ENCODE results near the gene FSTL5. TPM values are rescaled to one million over a fixed set of nuclear protein-coding genes. Genes with fewer than 3 reads are reported as not detected.

FSTL5 gene
- total RNA-seq, 1 donor from 2014 or later, result not detected

- H3K27me3 Mint-ChIP-seq (ENCODE audit: low read depth), result no peaks in the 10 kb centered on the region
Observed at GRCh38 chr4:161554372-161554990, 609.3 kb downstream of the FSTL5 start.

GRCh38 chr4:161546902-161547301 is 616.9 kb downstream of the FSTL5 start:
- Mint-ChIP-seq H3K27ac (no peak overlapping the region), H3K36me3 (ENCODE audit: low read depth) (no peaks in the 10 kb centered on the region), H3K9me3 (peaks cover 5% of the 10 kb centered on the region), H3K27me3 (ENCODE audit: low read depth) (no peaks in the 10 kb centered on the region), H3K4me1 (ENCODE audit: low read depth) (no peaks in the 10 kb centered on the region), H3K4me3 (ENCODE audit: low read depth) (no peak overlapping the region)
- DNase-seq (ENCODE audit: low spot score), result no peak
- intact Hi-C loops (cut with micrococcal nuclease), result no loop called here

More at GRCh38 chr4:161554372-161554990, 609.3 kb downstream of the FSTL5 start:
- Mint-ChIP-seq H3K27ac (no peak overlapping the region), H3K4me3 (ENCODE audit: low read depth) (no peak overlapping the region), H3K4me1 (ENCODE audit: low read depth) (no peaks in the 10 kb centered on the region), H3K36me3 (ENCODE audit: low read depth) (no peaks in the 10 kb centered on the region), H3K9me3 (peaks cover 2% of the 10 kb centered on the region)
- intact Hi-C loops (cut with micrococcal nuclease), result no loop called here
- DNase-seq (ENCODE audit: low spot score), result no peak

- Mint-ChIP-seq H3K4me3 (ENCODE audit: low read depth) (no peak overlapping the region), H3K27me3 (ENCODE audit: low read depth) (no peaks in the 10 kb centered on the region), H3K27ac (no peak overlapping the region), H3K4me1 (ENCODE audit: low read depth) (no peaks in the 10 kb centered on the region), H3K9me3 (peaks cover 16% of the 10 kb centered on the region), H3K36me3 (ENCODE audit: low read depth) (no peaks in the 10 kb centered on the region)
- no peak for DNase-seq (ENCODE audit: low spot score)
- intact Hi-C loops (cut with micrococcal nuclease), result no loop called here
Observed at GRCh38 chr4:161540265-161540664, 623.5 kb downstream of the FSTL5 start.

- H3K9me3 Mint-ChIP-seq, result peaks cover 24% of the 10 kb centered on the region
- no peak for DNase-seq (ENCODE audit: low spot score)
- H3K4me1 Mint-ChIP-seq (ENCODE audit: low read depth), result no peaks in the 10 kb centered on the region
- intact Hi-C loops (cut with micrococcal nuclease), result no loop called here
- no peaks in the 10 kb centered on the region for H3K36me3 Mint-ChIP-seq (ENCODE audit: low read depth)
- no peak overlapping the region for H3K27ac Mint-ChIP-seq
- no peak overlapping the region for H3K4me3 Mint-ChIP-seq (ENCODE audit: low read depth)
- H3K27me3 Mint-ChIP-seq (ENCODE audit: low read depth), result no peaks in the 10 kb centered on the region
Observed at GRCh38 chr4:161538941-161539340, 624.9 kb downstream of the FSTL5 start.

- no peaks in the 10 kb centered on the region for H3K36me3 Mint-ChIP-seq (ENCODE audit: low read depth)
- no peaks in the 10 kb centered on the region for H3K27me3 Mint-ChIP-seq (ENCODE audit: low read depth)
- intact Hi-C loops (cut with micrococcal nuclease), result no loop called here
- no peaks in the 10 kb centered on the region for H3K4me1 Mint-ChIP-seq (ENCODE audit: low read depth)
- no peak for DNase-seq (ENCODE audit: low spot score)
- H3K9me3 Mint-ChIP-seq, result peaks cover 15% of the 10 kb centered on the region
- H3K27ac Mint-ChIP-seq, result no peak overlapping the region
- H3K4me3 Mint-ChIP-seq (ENCODE audit: low read depth), result no peak overlapping the region
Observed at GRCh38 chr4:161530710-161531109, 633.1 kb downstream of the FSTL5 start.

GRCh38 chr4:161525121-161525520 is 638.7 kb downstream of the FSTL5 start:
- intact Hi-C loops (cut with micrococcal nuclease), result no loop called here

GRCh38 chr4:161522031-161522430 is 641.8 kb downstream of the FSTL5 start:
- H3K4me1 Mint-ChIP-seq (ENCODE audit: low read depth), result no peaks in the 10 kb centered on the region
- no peaks in the 10 kb centered on the region for H3K36me3 Mint-ChIP-seq (ENCODE audit: low read depth)
- no peak overlapping the region for H3K4me3 Mint-ChIP-seq (ENCODE audit: low read depth)
- DNase-seq (ENCODE audit: low spot score), result no peak
- intact Hi-C loops (cut with micrococcal nuclease), result no loop called here
- H3K9me3 Mint-ChIP-seq, result peaks cover 11% of the 10 kb centered on the region
- H3K27me3 Mint-ChIP-seq (ENCODE audit: low read depth), result no peaks in the 10 kb centered on the region
- H3K27ac Mint-ChIP-seq, result no peak overlapping the region

More at GRCh38 chr4:161525121-161525520, 638.7 kb downstream of the FSTL5 start:
- no peak overlapping the region for H3K4me3 Mint-ChIP-seq (ENCODE audit: low read depth)
- H3K4me1 Mint-ChIP-seq (ENCODE audit: low read depth), result no peaks in the 10 kb centered on the region
- peaks cover 11% of the 10 kb centered on the region for H3K9me3 Mint-ChIP-seq
- H3K36me3 Mint-ChIP-seq (ENCODE audit: low read depth), result no peaks in the 10 kb centered on the region
- DNase-seq (ENCODE audit: low spot score), result no peak
- H3K27ac Mint-ChIP-seq, result no peak overlapping the region
- H3K27me3 Mint-ChIP-seq (ENCODE audit: low read depth), result no peaks in the 10 kb centered on the region

- DNase-seq (ENCODE audit: low spot score), result no peak
- Mint-ChIP-seq H3K9me3 (peaks cover 7% of the 10 kb centered on the region), H3K36me3 (ENCODE audit: low read depth) (no peaks in the 10 kb centered on the region), H3K4me3 (ENCODE audit: low read depth) (no peak overlapping the region), H3K27ac (no peak overlapping the region), H3K27me3 (ENCODE audit: low read depth) (no peaks in the 10 kb centered on the region), H3K4me1 (ENCODE audit: low read depth) (no peaks in the 10 kb centered on the region)
- intact Hi-C loops (cut with micrococcal nuclease), result no loop called here
Observed at GRCh38 chr4:161519611-161520010, 644.2 kb downstream of the FSTL5 start.

GRCh38 chr4:161517941-161518340 is 645.9 kb downstream of the FSTL5 start:
- no peak overlapping the region for H3K4me3 Mint-ChIP-seq (ENCODE audit: low read depth)
- H3K27me3 Mint-ChIP-seq (ENCODE audit: low read depth), result no peaks in the 10 kb centered on the region
- H3K36me3 Mint-ChIP-seq (ENCODE audit: low read depth), result no peaks in the 10 kb centered on the region
- intact Hi-C loops (cut with micrococcal nuclease), result no loop called here
- DNase-seq (ENCODE audit: low spot score), result no peak
- H3K4me1 Mint-ChIP-seq (ENCODE audit: low read depth), result no peaks in the 10 kb centered on the region
- peaks cover 3% of the 10 kb centered on the region for H3K9me3 Mint-ChIP-seq
- H3K27ac Mint-ChIP-seq, result no peak overlapping the region

- intact Hi-C loops (cut with micrococcal nuclease), result no loop called here
- Mint-ChIP-seq H3K4me1 (ENCODE audit: low read depth) (no peaks in the 10 kb centered on the region), H3K9me3 (peaks cover 4% of the 10 kb centered on the region), H3K27me3 (ENCODE audit: low read depth) (no peaks in the 10 kb centered on the region), H3K36me3 (ENCODE audit: low read depth) (no peaks in the 10 kb centered on the region), H3K4me3 (ENCODE audit: low read depth) (no peak overlapping the region), H3K27ac (no peak overlapping the region)
- no peak for DNase-seq (ENCODE audit: low spot score)
Observed at GRCh38 chr4:161505141-161505540, 658.7 kb downstream of the FSTL5 start.

GRCh38 chr4:161498155-161498554 is 665.6 kb downstream of the FSTL5 start:
- Mint-ChIP-seq H3K27ac (no peak overlapping the region), H3K4me1 (ENCODE audit: low read depth) (no peaks in the 10 kb centered on the region), H3K27me3 (ENCODE audit: low read depth) (no peaks in the 10 kb centered on the region), H3K9me3 (peaks cover 4% of the 10 kb centered on the region), H3K36me3 (ENCODE audit: low read depth) (no peaks in the 10 kb centered on the region), H3K4me3 (ENCODE audit: low read depth) (no peak overlapping the region)
- intact Hi-C loops (cut with micrococcal nuclease), result no loop called here
- no peak for DNase-seq (ENCODE audit: low spot score)

- Mint-ChIP-seq H3K9me3 (peaks cover 5% of the 10 kb centered on the region), H3K4me1 (ENCODE audit: low read depth) (no peaks in the 10 kb centered on the region), H3K36me3 (ENCODE audit: low read depth) (no peaks in the 10 kb centered on the region), H3K27ac (no peak overlapping the region), H3K27me3 (ENCODE audit: low read depth) (no peaks in the 10 kb centered on the region), H3K4me3 (ENCODE audit: low read depth) (no peak overlapping the region)
- no peak for DNase-seq (ENCODE audit: low spot score)
- intact Hi-C loops (cut with micrococcal nuclease), result no loop called here
Observed at GRCh38 chr4:161486461-161486860, 677.3 kb downstream of the FSTL5 start.

- DNase-seq (ENCODE audit: low spot score), result no peak
- no peak overlapping the region for H3K27ac Mint-ChIP-seq
- no peaks in the 10 kb centered on the region for H3K27me3 Mint-ChIP-seq (ENCODE audit: low read depth)
- H3K4me3 Mint-ChIP-seq (ENCODE audit: low read depth), result no peak overlapping the region
- intact Hi-C loops (cut with micrococcal nuclease), result no loop called here
- no peaks in the 10 kb centered on the region for H3K4me1 Mint-ChIP-seq (ENCODE audit: low read depth)
- peaks cover 12% of the 10 kb centered on the region for H3K9me3 Mint-ChIP-seq
- H3K36me3 Mint-ChIP-seq (ENCODE audit: low read depth), result no peaks in the 10 kb centered on the region
Observed at GRCh38 chr4:161466316-161466715, 697.5 kb downstream of the FSTL5 start.

- Mint-ChIP-seq H3K27me3 (ENCODE audit: low read depth) (no peaks in the 10 kb centered on the region), H3K4me1 (ENCODE audit: low read depth) (no peaks in the 10 kb centered on the region), H3K36me3 (ENCODE audit: low read depth) (no peaks in the 10 kb centered on the region), H3K27ac (no peak overlapping the region), H3K4me3 (ENCODE audit: low read depth) (no peak overlapping the region), H3K9me3 (peaks cover 12% of the 10 kb centered on the region)
- intact Hi-C loops (cut with micrococcal nuclease), result no loop called here
- DNase-seq (ENCODE audit: low spot score), result no peak
Observed at GRCh38 chr4:161463436-161463835, 700.4 kb downstream of the FSTL5 start.
